ENCODE measurements around the gene COQ10B. TPM values are rescaled to one million over a fixed set of nuclear protein-coding genes. Genes with fewer than 3 reads are reported as not detected.
A peak's percentile ranks its signal among the peaks of the same experiment; 100 is the strongest.
"Not testable (repeated sequence)": the region's sequence is repeated elsewhere in the genome, so short reads cannot be mapped to it uniquely, and the experiment has no call there.

Gene COQ10B
- total RNA-seq, 4 donors from 2014 or later = 27.2 to 38.8 (median 30.0) TPM

GRCh38 chr2:197450465-197450864 is 2.9 kb upstream of the COQ10B start:
- H3K36me3 ChIP-seq = no peaks in the 10 kb centered on the region
- peaks cover 7 to 12% of the 10 kb centered on the region in 2 donors for H3K4me1 ChIP-seq
- intact Hi-C loops (cut with DNase I) = no loop called here
- no peak overlapping the region for H3K4me3 ChIP-seq (replicated peaks in 1 of 3)
- WGBS, 2 donors = 77 to 86% methylated on average over 12 to 22 of the region's 25 CpGs
- H3K27ac ChIP-seq = no peak overlapping the region
- no peaks in the 10 kb centered on the region for H3K9me3 ChIP-seq
- no peaks in the 10 kb centered on the region for H3K27me3 ChIP-seq
- TF ChIP-seq CTCF (IDR thresholded peaks at IDR 0.05) = no peak
- TF ChIP-seq POLR2A (IDR thresholded peaks at IDR 0.05) = no peak
- peak in 1 of 2 donors; percentile 13 for DNase-seq

- WGBS, 2 donors = 88 to 89% methylated on average over 5 to 6 of the region's 6 CpGs
- H3K27me3 ChIP-seq; H3K36me3 ChIP-seq; H3K27ac ChIP-seq; H3K4me3 ChIP-seq (replicated peaks in 1 of 3); H3K9me3 ChIP-seq; DNase-seq; intact Hi-C loops (cut with DNase I): not testable (repeated sequence)
- peaks cover 7 to 13% of the 10 kb centered on the region in 2 donors for H3K4me1 ChIP-seq
These were observed 2.4 kb upstream of the COQ10B start for GRCh38 chr2:197450935-197451358.

- no peaks in the 10 kb centered on the region for H3K36me3 ChIP-seq
- H3K9me3 ChIP-seq = no peaks in the 10 kb centered on the region
- intact Hi-C loops (cut with DNase I) = no loop called here
- WGBS, 2 donors = 4 to 5% methylated on average over 9 to 11 of the region's 11 CpGs
- peaks cover 7 to 13% of the 10 kb centered on the region in 2 donors for H3K4me1 ChIP-seq
- DNase-seq = no peak
- H3K4me3 ChIP-seq (replicated peaks in 1 of 3) = peak overlapping the region; percentile 30 to 83 (median 43)
- H3K27me3 ChIP-seq = no peaks in the 10 kb centered on the region
- peak overlapping the region; percentile 81 to 100 (median 99) for H3K27ac ChIP-seq
- TF ChIP-seq POLR2A (IDR thresholded peaks at IDR 0.05) = no peak
- TF ChIP-seq CTCF (IDR thresholded peaks at IDR 0.05) = no peak
These were observed 614 bp upstream of the COQ10B start for GRCh38 chr2:197452754-197453122.

GRCh38 chr2:197453914-197454398 is 604 bp downstream of the COQ10B start:
- DNase-seq = peak in 1 of 2 donors; percentile 72
- WGBS, 2 donors = 0% methylated on average over 10 to 11 of the region's 11 CpGs
- intact Hi-C loops (cut with DNase I) = no loop called here
- no peaks in the 10 kb centered on the region for H3K9me3 ChIP-seq
- H3K27ac ChIP-seq = peak overlapping the region; percentile 96 to 100 (median 99)
- no peaks in the 10 kb centered on the region for H3K27me3 ChIP-seq
- H3K36me3 ChIP-seq = no peaks in the 10 kb centered on the region
- H3K4me1 ChIP-seq = peaks cover 7 to 13% of the 10 kb centered on the region in 2 donors
- H3K4me3 ChIP-seq (replicated peaks in 1 of 3) = peak overlapping the region; percentile 17 to 93 (median 83)
- TF ChIP-seq CTCF (IDR thresholded peaks at IDR 0.05) = no peak

- Histone ChIP-seq H3K27me3 (no peaks in the 10 kb centered on the region), H3K9me3 (no peaks in the 10 kb centered on the region), H3K4me1 (peaks cover 7 to 13% of the 10 kb centered on the region in 2 donors), H3K36me3 (peaks cover 2% of the 10 kb centered on the region in 2 donors), H3K27ac (no peak overlapping the region), H3K4me3 (replicated peaks in 1 of 3) (no peak overlapping the region)
- TF ChIP-seq CTCF (IDR thresholded peaks at IDR 0.05) (no peak), POLR2A (IDR thresholded peaks at IDR 0.05) (no peak)
- intact Hi-C loops (cut with DNase I) = no loop called here
- 87 to 91% methylated on average over 2 of the region's 2 CpGs for WGBS, 2 donors
- no peak for DNase-seq
These were observed 1.6 kb downstream of the COQ10B start for GRCh38 chr2:197454923-197455322.
